GM19025 (cell line): ENCODE results near the gene NDUFA8.
"Not testable (repeated sequence)": the region's sequence is repeated elsewhere in the genome, so short reads cannot be mapped to it uniquely, and the experiment has no call there.

Source experiments
- ATAC-seq: cut with Tn5 transposase; IDR thresholded peaks from one replicate; pipeline ENCODE4 v1.9.1; 2021; ENCODE audit warnings: mild to moderate bottlenecking, low read depth, moderate library complexity; ENCODE audit not compliant: unreplicated experiment

The NDUFA8 gene

DNA sequence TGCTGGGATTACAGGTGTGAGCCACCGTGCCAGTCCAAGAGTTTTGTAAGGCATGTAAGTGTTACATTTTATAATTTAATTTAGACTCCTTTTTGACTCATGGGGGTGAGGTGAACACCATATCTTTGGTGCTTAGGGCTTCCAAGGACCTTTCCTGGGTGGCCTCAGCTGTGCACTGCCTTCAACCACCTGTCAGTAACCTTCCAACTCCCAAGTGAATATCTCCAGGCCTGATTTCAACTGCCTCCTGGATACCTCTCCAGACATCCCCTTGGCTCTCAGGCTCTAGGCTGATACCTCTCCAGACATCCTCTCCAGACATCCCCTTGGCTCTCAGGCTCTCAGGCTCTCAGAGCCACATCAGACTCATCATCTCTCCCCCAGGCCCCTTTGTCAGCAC is 35.5 kb downstream of the NDUFA8 start:
- no peak for ATAC-seq

DNA sequence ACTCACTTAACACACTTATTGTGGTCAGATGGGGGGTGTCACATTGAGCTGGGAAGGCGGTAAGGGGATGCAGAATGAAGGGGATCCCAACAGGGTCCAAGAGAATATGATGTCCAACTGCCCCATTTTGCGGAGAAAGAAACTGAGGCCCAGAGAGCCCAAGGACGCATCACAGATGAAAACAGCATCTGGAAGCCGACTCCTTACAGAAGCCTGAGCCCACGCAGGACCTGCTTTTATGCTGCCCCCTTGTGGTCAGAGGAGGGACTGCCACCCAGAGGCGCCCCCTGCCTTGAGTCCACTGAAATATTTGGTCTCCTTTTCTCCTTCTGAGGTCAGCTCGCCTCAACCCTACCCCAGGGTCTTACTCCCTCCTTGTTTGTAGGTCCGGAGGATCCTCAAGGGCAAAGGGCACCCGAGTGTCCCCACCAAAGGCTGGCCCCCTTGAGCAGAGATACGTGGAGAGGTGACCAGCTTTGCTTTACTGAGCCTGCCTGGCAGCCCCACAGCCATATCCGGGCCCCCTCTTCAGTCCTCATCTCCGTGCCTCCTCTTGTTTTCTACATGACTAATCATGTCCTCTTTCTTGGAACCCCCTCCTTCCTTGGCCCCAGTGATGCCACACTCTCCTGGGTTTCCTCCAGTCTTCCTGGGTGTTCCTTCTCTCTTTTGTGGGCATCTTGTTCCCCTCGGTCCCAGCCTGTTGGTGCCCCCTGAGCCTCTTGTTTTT is 36.5 kb downstream of the NDUFA8 start:
- no peak for ATAC-seq

GRCh38 chr9:122122468-122122867 is 37.1 kb downstream of the NDUFA8 start:
- ATAC-seq, result no peak

- no peak for ATAC-seq
These were observed 37.6 kb downstream of the NDUFA8 start for GRCh38 chr9:122121931-122122330.

GRCh38 chr9:122121391-122121790 is 38.2 kb downstream of the NDUFA8 start:
- no peak for ATAC-seq

DNA sequence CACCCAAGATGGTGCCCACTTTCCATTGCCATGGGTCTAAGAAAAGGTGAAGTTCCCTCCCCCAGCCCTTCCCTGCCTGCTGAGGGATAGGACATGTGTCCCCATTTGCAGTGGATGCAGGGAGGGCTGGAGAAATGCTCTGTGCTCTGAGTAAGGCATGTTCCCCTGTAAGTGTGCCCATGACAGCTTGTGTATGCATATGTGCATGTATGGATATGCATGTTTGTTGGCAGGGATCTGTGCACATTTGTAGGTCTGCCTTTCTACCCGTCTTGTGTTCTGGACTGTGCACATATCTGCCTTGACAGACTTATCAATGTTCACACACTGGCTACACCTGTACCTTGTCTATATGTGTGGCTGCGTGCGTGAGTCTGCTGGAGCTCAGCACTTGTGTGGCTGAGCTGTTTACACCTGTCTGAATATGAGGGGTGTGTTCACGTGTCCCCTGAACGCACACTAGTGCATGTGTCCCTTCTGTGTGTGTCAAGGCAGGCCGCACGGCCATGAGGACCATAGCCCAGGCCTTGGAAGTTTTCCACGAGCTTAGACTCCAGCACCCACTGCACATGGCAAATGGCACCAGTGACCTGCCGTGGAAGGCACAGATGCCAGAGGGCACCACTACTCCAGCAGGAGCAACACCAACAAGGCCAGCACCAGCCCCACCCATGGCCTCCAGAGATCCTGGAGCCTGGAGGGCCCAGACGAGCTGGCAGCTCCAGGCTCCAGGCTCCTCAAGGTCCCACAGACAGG is 39.1 kb downstream of the NDUFA8 start:
- ATAC-seq, result no peak

DNA sequence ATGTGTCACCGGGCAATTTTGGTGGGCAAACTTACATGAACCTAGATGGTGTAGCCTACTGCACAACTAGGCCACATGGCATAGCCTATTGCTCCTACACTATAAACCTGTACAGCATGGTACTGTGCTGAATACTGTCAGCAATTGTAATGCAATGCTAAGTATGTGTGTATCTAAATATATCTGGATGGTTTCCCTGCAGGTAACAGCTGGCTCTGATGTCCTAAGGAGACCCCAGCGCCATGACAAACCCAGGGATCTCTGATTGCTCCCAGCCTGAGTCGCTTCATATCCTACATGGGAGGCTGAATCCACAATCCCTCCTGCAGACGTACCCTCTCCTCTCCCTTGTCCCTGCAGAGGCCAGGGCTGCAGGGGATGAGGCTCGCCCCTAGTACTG is 39.9 kb downstream of the NDUFA8 start:
- ATAC-seq, result no peak

- no peak for ATAC-seq
These were observed 40.4 kb downstream of the NDUFA8 start for GRCh38 chr9:122119166-122119521.

GRCh38 chr9:122118343-122119165 is 41.0 kb downstream of the NDUFA8 start:
- no peak for ATAC-seq

- not testable (repeated sequence) for ATAC-seq
These were observed 42.3 kb downstream of the NDUFA8 start for GRCh38 chr9:122117241-122117640.

DNA sequence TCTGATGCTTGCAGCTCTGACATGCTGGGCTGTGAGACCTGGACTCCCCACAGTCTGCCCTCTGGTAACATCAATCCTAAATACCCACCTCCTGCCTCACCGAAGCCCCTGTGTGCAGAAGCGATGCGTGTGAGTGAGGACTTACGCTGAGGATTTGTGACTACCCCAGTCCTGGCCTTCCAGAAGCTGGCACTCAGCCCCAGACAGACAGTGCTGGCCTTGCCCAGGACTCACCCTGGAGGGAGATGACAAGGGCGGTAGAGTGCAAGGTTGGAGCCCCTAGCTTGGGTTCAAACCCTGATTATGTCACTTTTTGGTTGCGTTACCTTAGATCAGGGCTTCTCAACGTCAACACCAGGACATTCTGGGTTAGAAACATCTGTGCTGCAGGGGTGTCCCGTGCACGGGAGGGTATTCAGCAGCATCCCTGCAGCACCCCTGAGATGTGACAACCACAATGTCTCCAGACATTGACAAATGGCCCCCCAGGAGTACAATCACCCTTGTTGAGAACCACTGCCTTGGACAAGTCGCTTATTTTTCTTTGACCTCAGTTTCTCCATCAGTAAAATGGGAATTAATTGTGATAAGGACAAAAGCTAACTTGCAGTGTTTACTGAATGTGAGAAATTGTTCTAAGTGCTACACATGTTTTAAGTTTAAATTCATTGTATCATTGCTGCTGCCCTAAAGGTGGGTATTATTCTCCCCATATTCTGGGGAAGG is 43.0 kb downstream of the NDUFA8 start:
- no peak for ATAC-seq

DNA sequence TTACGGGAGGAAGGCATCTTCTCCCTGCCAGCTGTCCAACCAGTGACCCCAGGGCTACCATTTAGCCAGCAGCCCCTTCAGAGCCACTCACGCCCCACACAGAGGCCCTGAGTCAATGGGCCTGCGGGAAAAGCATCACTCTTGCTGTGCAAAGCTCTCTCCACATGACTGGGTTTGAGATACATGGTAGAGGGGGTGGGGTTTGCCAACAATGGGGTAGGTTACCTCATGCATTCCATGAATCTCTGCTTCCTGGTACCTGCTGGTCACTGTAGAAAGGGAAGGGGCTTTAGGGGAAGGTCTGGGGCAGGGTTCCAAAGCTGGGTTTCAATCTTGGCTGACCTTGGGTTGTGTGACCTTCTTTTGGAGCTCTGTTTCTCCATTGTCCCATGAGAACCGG is 43.5 kb downstream of the NDUFA8 start:
- no peak for ATAC-seq

GRCh38 chr9:122115176-122116035 is 44.2 kb downstream of the NDUFA8 start:
- ATAC-seq, result no peak

GRCh38 chr9:122113574-122113973 is 46.0 kb downstream of the NDUFA8 start:
- no peak for ATAC-seq

- ATAC-seq, result no peak
These were observed 47.3 kb downstream of the NDUFA8 start for GRCh38 chr9:122112238-122112637.

GRCh38 chr9:122111413-122112085 is 48.0 kb downstream of the NDUFA8 start:
- ATAC-seq, result no peak

- ATAC-seq, result no peak
These were observed 49.3 kb downstream of the NDUFA8 start for GRCh38 chr9:122110100-122110833.

GRCh38 chr9:122109035-122109813 is 50.4 kb downstream of the NDUFA8 start:
- ATAC-seq, result no peak
